GM12878 (cell line): Measurements from ENCODE around the gene N4BP2. TPM values are rescaled to one million over a fixed set of nuclear protein-coding genes. Genes with fewer than 3 reads are reported as not detected.

Experiments
- ATAC-seq: fragments of 200-7000 bp; cut with Tn5 transposase; 3 replicates; pipeline ENCODE4 v1.9.1; 2020; ENCODE audit warnings: mild to moderate bottlenecking, moderate library complexity
- BruUV-seq: library from RNA; stranded (reverse); fragments of 400-500 nt; replicated peaks from 2 replicates; lab custom pipeline; 2021; lab: Mats Ljungman, UMichigan
- CTCF ChIA-PET: fragments of 300-600 bp; sonication (Branson Sonifier 250); formaldehyde crosslinking; extraction: SDS; loops from one replicate; lab custom pipeline; 2021; ENCODE audit warnings: inconsistent platforms; lab: Yijun Ruan, JAX
- POLR2A ChIA-PET: fragments of 350-600 bp; formaldehyde crosslinking; extraction: SDS; loops from one replicate; lab custom pipeline; 2021; ENCODE audit warnings: inconsistent platforms; lab: Charles Lee
- RAD21 ChIA-PET: fragments of 300-600 bp; sonication (Branson Sonifier 250); formaldehyde crosslinking; loops from one replicate; lab custom pipeline; 2023; ENCODE audit warnings: antibody characterized with exemption; ENCODE audit not compliant: unreplicated experiment; lab: Charles Lee
- SMC1A ChIA-PET: fragments of 300-600 bp; sonication (Branson Sonifier 250); formaldehyde crosslinking; loops from one replicate; lab custom pipeline; 2023; ENCODE audit not compliant: unreplicated experiment, uncharacterized antibody; lab: Charles Lee
- DNase-seq: peaks from one replicate; pipeline ENCODE4 v3.0.0-alpha.2; 2011; ENCODE audit warnings: low read depth, low spot score
- FAIRE-seq: peaks from 3 replicates; lab custom pipeline; 2011; peaks lifted over from hg19 to GRCh38; lab: Jason Lieb, UNC
- H2AFZ ChIP-seq: 2 replicates; pipeline ENCODE4 v1.6.0; 2011; ENCODE audit warnings: low read depth, low read length, control low read depth; ENCODE audit not compliant: control insufficient read depth
- H3K27ac ChIP-seq: 2 replicates; pipeline ENCODE4 v1.5.1; 2011; ENCODE audit warnings: control low read depth; ENCODE audit not compliant: control insufficient read depth, insufficient read depth
- H3K27me3 ChIP-seq, 2 experiments: replicated peaks in 1 of 2; 2 replicates each; pipeline versions ENCODE4 v1.6.0 to v1.6.1; 2011; ENCODE audit warnings: low read length in 1 of 2; ENCODE audit not compliant: control insufficient read depth in 2 of 2, insufficient read depth in 2 of 2
- H3K36me3 ChIP-seq, 2 experiments: 2 replicates each; pipeline ENCODE4 v1.5.1; 2011; ENCODE audit warnings: low read length in 1 of 2; ENCODE audit not compliant: control insufficient read depth in 2 of 2, insufficient read depth in 2 of 2
- H3K4me1 ChIP-seq: 2 replicates; pipeline ENCODE4 v1.6.1; 2011; ENCODE audit warnings: mild to moderate bottlenecking, low read length, moderate library complexity, mixed read lengths; ENCODE audit not compliant: control insufficient read depth, insufficient read depth
- H3K4me2 ChIP-seq: 2 replicates; pipeline ENCODE4 v1.6.0; 2011; ENCODE audit warnings: control low read depth; ENCODE audit not compliant: control insufficient read depth, insufficient read depth
- H3K4me3 ChIP-seq: fragments of 200-600 bp; sonication (generic); 2 replicates; pipeline ENCODE4 v1.5.1; 2016
- H3K79me2 ChIP-seq: 2 replicates; pipeline ENCODE4 v1.6.0; 2011; ENCODE audit warnings: low read length; ENCODE audit not compliant: control insufficient read depth, insufficient read depth
- H3K9ac ChIP-seq: 2 replicates; pipeline ENCODE4 v1.8.0; 2011; ENCODE audit warnings: low read length, control low read depth, mixed read lengths; ENCODE audit not compliant: control insufficient read depth, insufficient read depth
- H3K9me3 ChIP-seq: replicated peaks from 3 replicates; pipeline ENCODE4 v1.5.1; 2011; ENCODE audit warnings: mild to moderate bottlenecking, low read length; ENCODE audit not compliant: control insufficient read depth, insufficient read depth
- H4K20me1 ChIP-seq: 2 replicates; pipeline ENCODE4 v1.6.0; 2011; ENCODE audit not compliant: control insufficient read depth, insufficient read depth
- ATF2 ChIP-seq: IDR thresholded peaks from 2 replicates; pipeline ENCODE4 v1.6.1; 2012; ENCODE audit warnings: low read length, inconsistent platforms
- BHLHE40 ChIP-seq, 2 experiments: fragments of 450-650 bp in 1 of 2; IDR thresholded peaks; 2 replicates each; pipeline ENCODE4 v1.6.1; 2011 to 2017; ENCODE audit warnings: low read depth in 2 of 2, borderline replicate concordance in 1 of 2, improper control_type of control experiment in 1 of 2, low read length in 1 of 2, mild to moderate bottlenecking in 1 of 2
- CBFB ChIP-seq: IDR thresholded peaks from 2 replicates; pipeline ENCODE4 v1.6.1; 2016; ENCODE audit warnings: antibody characterized with exemption, low read depth
- CHD4 ChIP-seq: fragments of 200-600 bp; sonication (generic); IDR thresholded peaks from 2 replicates; pipeline ENCODE4 v1.6.1; 2016; ENCODE audit warnings: mild to moderate bottlenecking
- ETV6 ChIP-seq, 2 experiments: fragments of 450-650 bp in 1 of 2; IDR thresholded peaks in 1 of 2; conservative IDR thresholded peaks in 1 of 2; 2 replicates each; pipeline ENCODE4 v1.6.1; 2014; ENCODE audit warnings: antibody characterized with exemption in 1 of 2, borderline replicate concordance in 1 of 2, low read depth in 1 of 2, mild to moderate bottlenecking in 1 of 2, moderate library complexity in 1 of 2
- GABPA ChIP-seq: IDR thresholded peaks from 2 replicates; pipeline ENCODE4 v1.6.1; 2014; ENCODE audit warnings: antibody characterized with exemption, low read depth, mild to moderate bottlenecking, inconsistent platforms
- JUND ChIP-seq: IDR thresholded peaks from 2 replicates; pipeline ENCODE4 v1.6.1; 2012; ENCODE audit warnings: low read depth, mild to moderate bottlenecking, low read length, improper control_type of control experiment, moderate library complexity
- MYB ChIP-seq: fragments of 150-350 bp; IDR thresholded peaks from 2 replicates; pipeline ENCODE4 v1.6.1; 2014; ENCODE audit warnings: mild to moderate bottlenecking, low read depth, low read length, borderline replicate concordance
- RAD51 ChIP-seq: fragments of 450-650 bp; IDR thresholded peaks from 2 replicates; pipeline ENCODE4 v1.6.1; 2016; ENCODE audit warnings: moderate library complexity, mild to moderate bottlenecking, inconsistent platforms
- RCOR1 ChIP-seq: conservative IDR thresholded peaks from 2 replicates; pipeline ENCODE4 v1.6.1; 2012; ENCODE audit warnings: low read depth, low read length, improper control_type of control experiment
- SMC3 ChIP-seq: IDR thresholded peaks from 2 replicates; pipeline ENCODE4 v1.6.1; 2011; ENCODE audit warnings: low read length, improper control_type of control experiment, borderline replicate concordance
- SPI1 ChIP-seq: IDR thresholded peaks from 2 replicates; pipeline ENCODE4 v1.6.1; 2011; ENCODE audit warnings: low read depth, mild to moderate bottlenecking, low read length, moderate library complexity, borderline replicate concordance; ENCODE audit not compliant: insufficient read depth
- YY1 ChIP-seq: IDR thresholded peaks from 2 replicates; pipeline ENCODE4 v1.6.1; 2011; ENCODE audit warnings: low read depth, mild to moderate bottlenecking, low read length
- ZNF384 ChIP-seq: IDR thresholded peaks from 2 replicates; pipeline ENCODE4 v1.6.1; 2012; ENCODE audit warnings: low read depth, mild to moderate bottlenecking, low read length, improper control_type of control experiment, borderline replicate concordance
- ZNF687 ChIP-seq: fragments of 450-650 bp; IDR thresholded peaks from 2 replicates; pipeline ENCODE4 v1.6.1; 2017; ENCODE audit warnings: mild to moderate bottlenecking, moderate library complexity
- ZSCAN29 ChIP-seq: fragments of 450-650 bp; IDR thresholded peaks from 2 replicates; pipeline ENCODE4 v1.6.1; 2017; ENCODE audit warnings: mild to moderate bottlenecking, moderate library complexity
- ZZZ3 ChIP-seq: IDR thresholded peaks from 2 replicates; pipeline ENCODE4 v1.6.1; 2011; ENCODE audit warnings: low read depth; ENCODE audit not compliant: control insufficient read depth, insufficient read length
- WGBS: methylation state at CpG from one replicate; pipeline ENCODE4 v1.1.6; 2016; ENCODE audit warnings: low lambda C conversion rate; ENCODE audit not compliant: insufficient replicate concordance, insufficient coverage; ENCODE audit errors: missing lambda C conversion rate; 5-methylcytosine and 5-hydroxymethylcytosine counted together
- in situ Hi-C: fragments of 300-500 bp; cut with MboI; formaldehyde crosslinking; loops from 9 replicates; pipeline ENCODE4 v1.14.3; 2018; ENCODE audit warnings: mixed read lengths
- intact Hi-C: fragments of 100-400 bp; cut with micrococcal nuclease; formaldehyde crosslinking; loops from one replicate; pipeline ENCODE4 v1.14.2; 2022; ENCODE audit not compliant: unreplicated experiment
- polyA plus RNA-seq, 11 experiments: library from polyadenylated mRNA; depleted of rRNA in 4 of 11; unstranded in 6 of 11; stranded (reverse) in 5 of 11; fragments of >200 nt; fragmentation: Nextera tagmentation in 4 of 11; fragmentation: Illumina TruSeq in 1 of 11; extraction: Ambion mirVana in 4 of 11; extraction: Trizol in 1 of 11; gene quantifications; 1 replicate in 1 of 11; 2 replicates in 10 of 11; pipeline versions ENCODE4 v1.2.1 to v1.2.3, GENCODE V29; 2011 to 2016; ENCODE audit warnings: inconsistent platforms in 2 of 11, missing spikeins in 2 of 11, low read depth in 1 of 11
- total RNA-seq, 4 experiments: library from RNA; depleted of rRNA in 3 of 4; stranded (reverse); fragments of >200 nt in 3 of 4; fragmentation: Illumina TruSeq in 1 of 4; extraction: Trizol in 1 of 4; gene quantifications; 2 replicates each; pipeline versions ENCODE4 v1.2.1 to v1.2.3, GENCODE V29; 2013 to 2021

N4BP2 gene
- total and polyA plus RNA-seq, 10 of the 15 experiments (the other 5 are each of a cell fraction or from before 2014, with no cell fraction given), result 2.3 to 18.7 (median 10.0) TPM

- H3K27ac ChIP-seq, result peak overlapping the region; percentile 89
- TF ChIP-seq ATF2 (peak; percentile 86), YY1 (0 out of 2 replicates have a peak, but pooled peaks have one; percentile 62), CBFB (0 out of 2 replicates have a peak, but pooled peaks have one; percentile 66), ZZZ3 (no peak), SPI1 (0 out of 2 replicates have a peak, but pooled peaks have one; percentile 13), ETV6 (conservative IDR thresholded peaks at IDR 0.05 in 1 of 2, IDR thresholded peaks at IDR 0.05 in 1 of 2; ENCODE audit: borderline replicate concordance in 1 of 2, low read depth in 1 of 2) (0 out of 4 replicates have a peak, but pooled peaks of 1 of the 2 experiments have one; percentile 25), GABPA (0 out of 2 replicates have a peak, but pooled peaks have one; percentile 14), RCOR1 (no peak), SMC3 (peak; percentile 3; the same call in 1 of the 2 replicates), ZNF687 (peak; percentile 67; the same call in 1 of the 2 replicates), ZNF384 (peak; percentile 84), BHLHE40 (IDR thresholded peaks at IDR 0.05; ENCODE audit: borderline replicate concordance in 1 of 2, low read depth in 2 of 2, low read length in 1 of 2) (peak; percentile 54 to 74; a peak in 3 of 4 replicates), RAD51 (no peak), MYB (no peak), ZSCAN29 (no peak), JUND (no peak), CHD4 (no peak)
Observed at GRCh38 chr4:40183615-40184411, 127.2 kb downstream of the N4BP2 start.

More at GRCh38 chr4:40183615-40184411, 127.2 kb downstream of the N4BP2 start:
- peaks cover 22% of the 10 kb centered on the region for H3K79me2 ChIP-seq
- BruUV-seq, result TSS peak; percentile 83
- H4K20me1 ChIP-seq, result no peaks in the 10 kb centered on the region
- FAIRE-seq (no peak), DNase-seq (no peak), ATAC-seq (peak; percentile 48)
- in situ Hi-C loops (loop anchor here (25.0 kb wide), 1 partner anchor 1372 kb away; the partner anchor contains the start of gene TLR1), intact Hi-C loops (loop anchor here (2.0 kb wide), 3 partner anchors 13 to 45 kb away; no protein-coding TSS in a partner anchor)
- H2AFZ ChIP-seq, result peak overlapping the region; percentile 45
- ChIA-PET POLR2A (interaction anchor here (0.6 to 7.3 kb wide), 11 partner anchors 9 to 436 kb away, joined by 3 to 102 read pairs (median 4); partner anchors contain the start of gene RHOH), CTCF (interaction anchor here (1.0 to 11.5 kb wide), 13 partner anchors 11 to 143 kb away, joined by 3 to 121 read pairs (median 4); no protein-coding TSS in a partner anchor), RAD21 (interaction anchor here (1.1 to 18.0 kb wide), 12 partner anchors 13 to 133 kb away, joined by 4 to 356 read pairs (median 34); partner anchors contain the start of genes N4BP2 and RHOH), SMC1A (interaction anchor here (1.0 to 20.3 kb wide), 15 partner anchors 9 to 133 kb away, joined by 3 to 374 read pairs (median 10); partner anchors contain the start of gene RHOH)
- peak overlapping the region; percentile 54 for H3K9ac ChIP-seq
- peak overlapping the region; percentile 60 for H3K4me2 ChIP-seq
- no peak overlapping the region for H3K4me3 ChIP-seq
- H3K27me3 ChIP-seq, result no peaks in the 10 kb centered on the region
- no peaks in the 10 kb centered on the region for H3K9me3 ChIP-seq
- peaks cover 41% of the 10 kb centered on the region for H3K4me1 ChIP-seq
- 30% methylated on average over 12 of the region's 12 CpGs for WGBS
- H3K36me3 ChIP-seq, result no peaks in the 10 kb centered on the region
